Endodermal cell (in vitro differentiated cells): ENCODE measurements around the gene FBXO5. TPM values are rescaled to one million over a fixed set of nuclear protein-coding genes. Genes with fewer than 3 reads are reported as not detected.

ENCODE experiments used
- DNase-seq: peaks from one replicate; pipeline ENCODE4 v3.0.0-alpha.2; 2017
- H3K27ac ChIP-seq: 2 replicates; pipeline ENCODE4 v1.5.1; 2013; ENCODE audit warnings: mild to moderate bottlenecking, low read depth, low read length, moderate library complexity
- H3K27me3 ChIP-seq: 2 replicates; pipeline ENCODE4 v1.6.1; 2013; ENCODE audit warnings: mild to moderate bottlenecking, low read length, moderate library complexity; ENCODE audit not compliant: insufficient read depth, control insufficient read depth, poor library complexity, severe bottlenecking
- H3K36me3 ChIP-seq: 2 replicates; pipeline ENCODE4 v1.7.0; 2013; ENCODE audit warnings: mild to moderate bottlenecking, low read length, moderate library complexity; ENCODE audit not compliant: control insufficient read depth, insufficient read depth
- H3K4me1 ChIP-seq: one replicate; pipeline ENCODE4 v1.7.0; 2013; ENCODE audit warnings: low read length; ENCODE audit not compliant: control insufficient read depth, insufficient read depth
- H3K4me3 ChIP-seq: 2 replicates; pipeline ENCODE4 v1.5.1; 2013; ENCODE audit warnings: mild to moderate bottlenecking, low read length, moderate library complexity
- H3K9ac ChIP-seq: 2 replicates; pipeline ENCODE4 v1.6.1; 2013; ENCODE audit warnings: mild to moderate bottlenecking, low read length, moderate library complexity; ENCODE audit not compliant: poor library complexity, severe bottlenecking; ENCODE audit errors: extremely low read depth
- H3K9me3 ChIP-seq: 2 replicates; pipeline ENCODE4 v1.6.1; 2013; ENCODE audit warnings: mild to moderate bottlenecking, low read length, moderate library complexity; ENCODE audit not compliant: control insufficient read depth
- H3K27ac Mint-ChIP-seq: 2 replicates; pipeline ENCODE4 v1.8.0; 2020; ENCODE audit warnings: mixed read lengths
- H3K27me3 Mint-ChIP-seq: 2 replicates; pipeline ENCODE4 v1.8.0; 2021; ENCODE audit warnings: mild to moderate bottlenecking, mixed read lengths; ENCODE audit not compliant: insufficient read depth
- H3K36me3 Mint-ChIP-seq: 2 replicates; pipeline ENCODE4 v1.8.0; 2020; ENCODE audit warnings: low read depth, mixed read lengths
- H3K4me1 Mint-ChIP-seq: 2 replicates; pipeline ENCODE4 v1.8.0; 2020; ENCODE audit warnings: mixed read lengths
- H3K4me3 Mint-ChIP-seq: 2 replicates; pipeline ENCODE4 v1.8.0; 2020; ENCODE audit warnings: mild to moderate bottlenecking, moderate library complexity, mixed read lengths
- H3K9me3 Mint-ChIP-seq: 2 replicates; pipeline ENCODE4 v1.8.0; 2020; ENCODE audit warnings: mild to moderate bottlenecking, mixed read lengths
- WGBS, 2 experiments: methylation state at CpG; one replicate each; pipeline versions ENCODE4 v1.1.5 to v1.1.7; 2013; ENCODE audit warnings: missing lambda C conversion rate in 2 of 2, mixed read lengths in 1 of 2; ENCODE audit not compliant: insufficient coverage in 1 of 2, insufficient read length in 1 of 2; 5-methylcytosine and 5-hydroxymethylcytosine counted together
- total RNA-seq, 2 donors: library from RNA; stranded (reverse); fragmentation: NEBNext Ultra II Directional in 1 of 2; extraction: Animal tissue kit (Norgen Biotek cat#: 25700) in 1 of 2; gene quantifications; 2 replicates in 1 of 2; 3 replicates in 1 of 2; pipeline ENCODE4 v1.2.1, GENCODE V29; 2021
- TF ChIP-seq, protein P1 (sequence below): fragments of 200-600 bp; sonication (generic); conservative IDR thresholded peaks from 2 replicates; pipeline ENCODE4 v1.5.0; 2021; ENCODE audit warnings: antibody characterized with exemption, mild to moderate bottlenecking

FBXO5 gene
- total RNA-seq, 2 donors from 2014 or later: 39.8 to 71.6 TPM

DNA sequence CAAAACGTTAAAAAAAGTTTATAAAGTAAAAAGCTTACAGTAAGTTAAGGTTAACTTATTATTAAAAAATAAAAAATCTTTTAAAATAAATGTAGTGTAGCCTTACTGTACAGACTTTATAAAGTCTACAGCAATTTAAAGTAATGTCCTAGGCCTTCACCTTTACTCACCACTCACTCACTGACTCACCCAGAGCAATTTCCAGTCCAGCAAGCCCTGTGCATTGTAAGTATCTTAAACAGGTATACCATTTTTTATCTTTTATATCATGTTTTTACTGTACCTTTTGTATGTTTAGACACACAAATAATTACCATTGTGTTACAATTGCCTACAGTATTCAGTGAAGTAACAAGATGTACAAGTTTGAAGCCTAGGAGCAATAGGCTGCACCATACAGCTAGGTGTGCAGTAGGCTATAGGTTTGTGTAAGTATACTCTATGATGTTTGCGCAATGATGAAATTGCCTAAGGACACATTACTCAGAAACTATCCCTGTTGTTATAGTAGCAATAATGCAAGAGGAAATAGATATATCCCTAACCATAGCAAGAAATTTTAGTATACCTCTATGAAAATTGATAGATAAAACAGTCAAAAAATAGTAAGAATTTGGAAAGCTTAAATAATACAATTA lies 39.5 kb downstream of the FBXO5 start:
- Mint-ChIP-seq H3K36me3 (no peaks in the 10 kb centered on the region), H3K9me3 (no peaks in the 10 kb centered on the region), H3K4me3 (no peak overlapping the region), H3K27me3 (no peaks in the 10 kb centered on the region), H3K27ac (no peak overlapping the region), H3K4me1 (peaks cover 2% of the 10 kb centered on the region)
- H3K4me3 ChIP-seq: no peak overlapping the region
- H3K36me3 ChIP-seq: no peaks in the 10 kb centered on the region
- no peaks in the 10 kb centered on the region for H3K9me3 ChIP-seq
- no peak for DNase-seq
- H3K9ac ChIP-seq: no peak overlapping the region
- no peaks in the 10 kb centered on the region for H3K4me1 ChIP-seq
- H3K27ac ChIP-seq: no peak overlapping the region
- WGBS, 2 experiments: 100% methylated on average over 1 of the region's 2 CpGs; no CpG with 5 or more reads in 1 of the 2 experiments
- H3K27me3 ChIP-seq: no peaks in the 10 kb centered on the region
- TF ChIP-seq, protein P1, sequence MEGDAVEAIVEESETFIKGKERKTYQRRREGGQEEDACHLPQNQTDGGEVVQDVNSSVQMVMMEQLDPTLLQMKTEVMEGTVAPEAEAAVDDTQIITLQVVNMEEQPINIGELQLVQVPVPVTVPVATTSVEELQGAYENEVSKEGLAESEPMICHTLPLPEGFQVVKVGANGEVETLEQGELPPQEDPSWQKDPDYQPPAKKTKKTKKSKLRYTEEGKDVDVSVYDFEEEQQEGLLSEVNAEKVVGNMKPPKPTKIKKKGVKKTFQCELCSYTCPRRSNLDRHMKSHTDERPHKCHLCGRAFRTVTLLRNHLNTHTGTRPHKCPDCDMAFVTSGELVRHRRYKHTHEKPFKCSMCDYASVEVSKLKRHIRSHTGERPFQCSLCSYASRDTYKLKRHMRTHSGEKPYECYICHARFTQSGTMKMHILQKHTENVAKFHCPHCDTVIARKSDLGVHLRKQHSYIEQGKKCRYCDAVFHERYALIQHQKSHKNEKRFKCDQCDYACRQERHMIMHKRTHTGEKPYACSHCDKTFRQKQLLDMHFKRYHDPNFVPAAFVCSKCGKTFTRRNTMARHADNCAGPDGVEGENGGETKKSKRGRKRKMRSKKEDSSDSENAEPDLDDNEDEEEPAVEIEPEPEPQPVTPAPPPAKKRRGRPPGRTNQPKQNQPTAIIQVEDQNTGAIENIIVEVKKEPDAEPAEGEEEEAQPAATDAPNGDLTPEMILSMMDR: no peak

DNA sequence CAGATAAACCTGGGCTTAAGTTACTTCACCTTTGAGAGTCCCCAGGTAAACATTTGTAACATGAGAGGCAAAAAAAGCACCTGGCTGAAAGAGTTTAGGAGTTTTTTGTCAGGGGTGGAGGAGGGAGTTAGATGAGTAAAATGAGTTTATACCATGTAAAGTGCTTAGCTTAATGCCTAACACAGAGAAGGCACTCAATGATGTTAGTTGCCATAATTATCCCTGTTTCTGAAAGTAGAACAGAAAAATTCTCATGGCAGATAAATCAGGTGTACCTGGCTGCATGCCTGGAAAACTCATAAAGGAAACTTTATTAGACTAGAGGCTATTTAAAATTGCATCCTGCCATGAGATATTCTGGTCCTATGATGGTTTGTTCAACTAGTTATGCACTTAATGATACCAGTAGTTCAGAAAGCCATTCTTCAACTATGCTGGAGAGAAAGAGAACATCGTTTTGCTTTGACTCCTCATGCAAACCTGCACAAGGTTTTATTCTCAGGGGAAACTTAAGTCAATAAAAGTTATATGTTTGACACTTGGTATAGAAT lies 40.4 kb downstream of the FBXO5 start:
- no peaks in the 10 kb centered on the region for H3K36me3 Mint-ChIP-seq
- no peaks in the 10 kb centered on the region for H3K9me3 Mint-ChIP-seq
- Histone ChIP-seq H3K9me3 (no peaks in the 10 kb centered on the region), H3K27me3 (no peaks in the 10 kb centered on the region), H3K36me3 (no peaks in the 10 kb centered on the region), H3K4me1 (no peaks in the 10 kb centered on the region), H3K4me3 (no peak overlapping the region), H3K27ac (no peak overlapping the region), H3K9ac (no peak overlapping the region)
- TF ChIP-seq, protein P1: no peak
- H3K4me1 Mint-ChIP-seq: no peaks in the 10 kb centered on the region
- 89 to 92% methylated on average over 1 of the region's 1 CpG for WGBS, 2 experiments
- no peaks in the 10 kb centered on the region for H3K27me3 Mint-ChIP-seq
- DNase-seq: no peak
- no peak overlapping the region for H3K27ac Mint-ChIP-seq
- H3K4me3 Mint-ChIP-seq: no peak overlapping the region

DNA sequence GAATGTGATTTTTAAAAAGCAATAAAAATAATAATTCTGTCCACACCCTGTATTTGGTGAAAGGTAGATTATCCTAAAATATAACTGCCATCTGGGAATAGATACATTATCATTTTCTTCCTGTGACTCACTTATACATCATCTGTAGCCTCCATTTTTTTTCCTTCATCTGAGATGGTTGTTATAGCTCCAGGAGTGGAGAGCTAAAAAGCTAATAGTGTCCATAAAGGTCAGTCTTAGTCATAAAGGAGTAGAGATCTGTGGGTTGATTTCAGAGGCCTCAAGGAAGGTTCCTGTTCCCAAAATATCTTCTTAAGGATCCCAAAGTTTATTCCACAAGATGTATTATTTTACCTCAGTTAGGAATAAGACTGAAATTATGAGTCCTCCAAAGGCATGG lies 41.1 kb downstream of the FBXO5 start:
- no peak for DNase-seq
- H3K27me3 ChIP-seq: no peaks in the 10 kb centered on the region

More for the DNA sequence above, 41.1 kb downstream of the FBXO5 start:
- Histone ChIP-seq H3K36me3 (no peaks in the 10 kb centered on the region), H3K9ac (no peak overlapping the region), H3K4me1 (no peaks in the 10 kb centered on the region), H3K4me3 (no peak overlapping the region), H3K9me3 (no peaks in the 10 kb centered on the region), H3K27ac (no peak overlapping the region)
- Mint-ChIP-seq H3K36me3 (no peaks in the 10 kb centered on the region), H3K27me3 (no peaks in the 10 kb centered on the region), H3K27ac (no peak overlapping the region), H3K9me3 (no peaks in the 10 kb centered on the region), H3K4me1 (no peaks in the 10 kb centered on the region), H3K4me3 (no peak overlapping the region)
- TF ChIP-seq, protein P1: no peak
